GM19438 (cell line): ENCODE results near the gene SHOC2.

ENCODE experiments used
- ATAC-seq: cut with Tn5 transposase; IDR thresholded peaks from one replicate; pipeline ENCODE4 v1.9.1; 2021; ENCODE audit warnings: low read depth; ENCODE audit not compliant: unreplicated experiment

The SHOC2 gene

GRCh38 chr10:110977662-110978061 lies 58.3 kb downstream of the SHOC2 start:
- ATAC-seq = no peak

- no peak for ATAC-seq
Measured at GRCh38 chr10:110978204-110978603, 58.8 kb downstream of the SHOC2 start.

GRCh38 chr10:110979611-110980010 lies 60.2 kb downstream of the SHOC2 start:
- ATAC-seq = no peak

- no peak for ATAC-seq
Measured at GRCh38 chr10:110980807-110981206, 61.4 kb downstream of the SHOC2 start.

- no peak for ATAC-seq
Measured at GRCh38 chr10:110983466-110983865, 64.1 kb downstream of the SHOC2 start.

GRCh38 chr10:110985497-110986275 lies 66.3 kb downstream of the SHOC2 start:
- no peak for ATAC-seq

GRCh38 chr10:110989016-110989415 lies 69.6 kb downstream of the SHOC2 start:
- no peak for ATAC-seq

- ATAC-seq = no peak
Measured at GRCh38 chr10:110992006-110992800, 72.8 kb downstream of the SHOC2 start.

- no peak for ATAC-seq
Measured at GRCh38 chr10:110993024-110993693, 73.8 kb downstream of the SHOC2 start.

GRCh38 chr10:110994406-110995086 lies 75.1 kb downstream of the SHOC2 start:
- no peak for ATAC-seq

- no peak for ATAC-seq
Measured at GRCh38 chr10:110995301-110995700, 75.9 kb downstream of the SHOC2 start.

- ATAC-seq = no peak
Measured at GRCh38 chr10:110996256-110996655, 76.9 kb downstream of the SHOC2 start.

GRCh38 chr10:111004016-111004415 lies 84.6 kb downstream of the SHOC2 start:
- ATAC-seq = no peak

- no peak for ATAC-seq
Measured at GRCh38 chr10:111007486-111007885, 88.1 kb downstream of the SHOC2 start.

GRCh38 chr10:111015181-111015580 lies 95.8 kb downstream of the SHOC2 start:
- ATAC-seq = no peak

- no peak for ATAC-seq
Measured at GRCh38 chr10:111017098-111017497, 97.7 kb downstream of the SHOC2 start.

GRCh38 chr10:111018021-111018420 lies 98.6 kb downstream of the SHOC2 start:
- ATAC-seq = no peak

- ATAC-seq = no peak
Measured at GRCh38 chr10:111023060-111023459, 103.7 kb downstream of the SHOC2 start.

- no peak for ATAC-seq
Measured at GRCh38 chr10:111030042-111030750, 110.8 kb downstream of the SHOC2 start.
